AG09309 (cell line): ENCODE results near the gene NRAP.

Experiments used
- DNase-seq: peaks from one replicate; pipeline ENCODE4 v3.0.0-alpha.2; 2010; ENCODE audit warnings: low read depth
- H3K4me3 ChIP-seq: 2 replicates; pipeline ENCODE4 v1.5.1; 2011; ENCODE audit warnings: mild to moderate bottlenecking, low read depth, low read length, moderate library complexity; ENCODE audit not compliant: control insufficient read depth
- TF ChIP-seq, protein P1 (sequence below): IDR thresholded peaks from 2 replicates; pipeline ENCODE4 v1.5.1; 2011; ENCODE audit warnings: mild to moderate bottlenecking, low read depth, low read length, inconsistent platforms; ENCODE audit not compliant: insufficient read depth, control insufficient read depth; ENCODE audit errors: missing control alignments

Gene NRAP

DNA sequence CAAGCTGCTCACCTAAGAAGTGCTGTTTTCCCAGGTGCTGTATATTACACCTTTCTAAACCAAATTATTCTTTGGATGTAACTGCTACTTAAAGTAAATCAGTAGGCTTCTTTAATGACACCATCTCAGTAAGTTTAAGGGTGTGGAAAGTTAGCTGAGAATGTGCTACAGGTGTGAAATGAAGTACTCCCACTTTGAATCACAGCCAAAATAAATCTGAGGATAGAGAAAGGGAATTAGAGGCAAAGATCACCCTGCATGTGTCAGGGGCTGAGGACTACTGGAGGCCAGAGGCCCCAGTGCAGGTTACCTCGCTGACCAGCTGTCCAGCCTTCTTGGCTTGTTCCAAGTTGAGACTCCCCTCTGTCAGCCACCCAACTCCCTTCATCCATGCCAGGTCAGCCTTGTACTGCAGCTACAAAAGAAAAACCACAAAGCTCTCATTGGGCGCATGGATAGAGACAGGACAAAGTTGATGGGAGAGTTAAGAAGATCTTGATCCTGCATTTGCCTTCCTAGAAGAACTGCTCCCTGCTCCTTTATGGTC is 35.2 kb downstream of the NRAP start:
- TF ChIP-seq, protein P1, sequence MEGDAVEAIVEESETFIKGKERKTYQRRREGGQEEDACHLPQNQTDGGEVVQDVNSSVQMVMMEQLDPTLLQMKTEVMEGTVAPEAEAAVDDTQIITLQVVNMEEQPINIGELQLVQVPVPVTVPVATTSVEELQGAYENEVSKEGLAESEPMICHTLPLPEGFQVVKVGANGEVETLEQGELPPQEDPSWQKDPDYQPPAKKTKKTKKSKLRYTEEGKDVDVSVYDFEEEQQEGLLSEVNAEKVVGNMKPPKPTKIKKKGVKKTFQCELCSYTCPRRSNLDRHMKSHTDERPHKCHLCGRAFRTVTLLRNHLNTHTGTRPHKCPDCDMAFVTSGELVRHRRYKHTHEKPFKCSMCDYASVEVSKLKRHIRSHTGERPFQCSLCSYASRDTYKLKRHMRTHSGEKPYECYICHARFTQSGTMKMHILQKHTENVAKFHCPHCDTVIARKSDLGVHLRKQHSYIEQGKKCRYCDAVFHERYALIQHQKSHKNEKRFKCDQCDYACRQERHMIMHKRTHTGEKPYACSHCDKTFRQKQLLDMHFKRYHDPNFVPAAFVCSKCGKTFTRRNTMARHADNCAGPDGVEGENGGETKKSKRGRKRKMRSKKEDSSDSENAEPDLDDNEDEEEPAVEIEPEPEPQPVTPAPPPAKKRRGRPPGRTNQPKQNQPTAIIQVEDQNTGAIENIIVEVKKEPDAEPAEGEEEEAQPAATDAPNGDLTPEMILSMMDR = no peak
- DNase-seq = no peak
- no peak overlapping the region for H3K4me3 ChIP-seq

GRCh38 chr10:113627836-113628235 is 36.0 kb downstream of the NRAP start:
- no peak overlapping the region for H3K4me3 ChIP-seq
- TF ChIP-seq, protein P1 = no peak
- no peak for DNase-seq

- no peak overlapping the region for H3K4me3 ChIP-seq
- DNase-seq = no peak
- TF ChIP-seq, protein P1 = no peak
Measured at GRCh38 chr10:113626809-113627355, 37.0 kb downstream of the NRAP start.

GRCh38 chr10:113625461-113626186 is 38.2 kb downstream of the NRAP start:
- DNase-seq = no peak
- H3K4me3 ChIP-seq = no peak overlapping the region
- TF ChIP-seq, protein P1 = no peak

- TF ChIP-seq, protein P1 = no peak
- DNase-seq = no peak
- no peak overlapping the region for H3K4me3 ChIP-seq
Measured at GRCh38 chr10:113622831-113623230, 41.0 kb downstream of the NRAP start.

- TF ChIP-seq, protein P1 = no peak
- no peak overlapping the region for H3K4me3 ChIP-seq
- no peak for DNase-seq
Measured at GRCh38 chr10:113621799-113622198, 42.0 kb downstream of the NRAP start.
